Measurements from ENCODE around the gene SERTAD4.

DNA sequence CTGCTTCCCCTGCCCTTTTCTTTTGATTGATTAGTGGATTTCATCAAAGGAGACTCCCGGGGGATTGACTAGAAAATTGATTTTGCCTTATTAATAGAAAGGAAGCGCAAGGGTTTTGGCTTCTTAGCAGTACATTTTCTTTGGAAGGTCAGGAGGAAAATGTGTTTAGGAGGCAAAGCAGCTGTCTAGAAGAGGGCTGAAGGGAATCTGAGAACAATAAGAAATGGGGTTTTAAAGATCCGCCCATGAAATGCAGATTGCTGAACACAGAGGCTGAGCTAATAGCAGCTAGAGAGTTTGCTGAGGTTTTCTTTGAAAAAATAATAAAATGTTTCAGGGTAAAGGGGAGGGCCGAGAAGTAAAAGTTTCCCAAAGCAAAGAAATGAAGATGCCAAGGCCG is 4.9 kb downstream of the SERTAD4 start:
- TF ChIP-seq, protein P1, sequence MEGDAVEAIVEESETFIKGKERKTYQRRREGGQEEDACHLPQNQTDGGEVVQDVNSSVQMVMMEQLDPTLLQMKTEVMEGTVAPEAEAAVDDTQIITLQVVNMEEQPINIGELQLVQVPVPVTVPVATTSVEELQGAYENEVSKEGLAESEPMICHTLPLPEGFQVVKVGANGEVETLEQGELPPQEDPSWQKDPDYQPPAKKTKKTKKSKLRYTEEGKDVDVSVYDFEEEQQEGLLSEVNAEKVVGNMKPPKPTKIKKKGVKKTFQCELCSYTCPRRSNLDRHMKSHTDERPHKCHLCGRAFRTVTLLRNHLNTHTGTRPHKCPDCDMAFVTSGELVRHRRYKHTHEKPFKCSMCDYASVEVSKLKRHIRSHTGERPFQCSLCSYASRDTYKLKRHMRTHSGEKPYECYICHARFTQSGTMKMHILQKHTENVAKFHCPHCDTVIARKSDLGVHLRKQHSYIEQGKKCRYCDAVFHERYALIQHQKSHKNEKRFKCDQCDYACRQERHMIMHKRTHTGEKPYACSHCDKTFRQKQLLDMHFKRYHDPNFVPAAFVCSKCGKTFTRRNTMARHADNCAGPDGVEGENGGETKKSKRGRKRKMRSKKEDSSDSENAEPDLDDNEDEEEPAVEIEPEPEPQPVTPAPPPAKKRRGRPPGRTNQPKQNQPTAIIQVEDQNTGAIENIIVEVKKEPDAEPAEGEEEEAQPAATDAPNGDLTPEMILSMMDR (IDR thresholded peaks at IDR 0.05; ENCODE audit: low read depth, low read length), result no peak
- TF ChIP-seq EZH2phosphoT487 (IDR thresholded peaks at IDR 0.05; ENCODE audit: low read depth), result no peak
